Prostate gland (tissue), 2 donors: Measurements from ENCODE around the gene FLNC.

Experiments used
- POLR2A ChIP-seq: fragments of 450-650 bp; IDR thresholded peaks from one replicate; pipeline ENCODE4 v1.6.1; 2016; ENCODE audit warnings: antibody characterized with exemption, mild to moderate bottlenecking
- TF ChIP-seq, protein P1 (sequence below), 4 experiments: fragments of 200-600 bp in 2 of 4; fragments of 450-650 bp in 2 of 4; sonication (generic) in 2 of 4; IDR thresholded peaks; 1 replicate in 3 of 4; 2 replicates in 1 of 4; pipeline ENCODE4 v1.5.1; 2016 to 2019; ENCODE audit warnings: antibody characterized with exemption in 4 of 4, mild to moderate bottlenecking in 2 of 4, moderate library complexity in 2 of 4

- TF ChIP-seq, protein P1, sequence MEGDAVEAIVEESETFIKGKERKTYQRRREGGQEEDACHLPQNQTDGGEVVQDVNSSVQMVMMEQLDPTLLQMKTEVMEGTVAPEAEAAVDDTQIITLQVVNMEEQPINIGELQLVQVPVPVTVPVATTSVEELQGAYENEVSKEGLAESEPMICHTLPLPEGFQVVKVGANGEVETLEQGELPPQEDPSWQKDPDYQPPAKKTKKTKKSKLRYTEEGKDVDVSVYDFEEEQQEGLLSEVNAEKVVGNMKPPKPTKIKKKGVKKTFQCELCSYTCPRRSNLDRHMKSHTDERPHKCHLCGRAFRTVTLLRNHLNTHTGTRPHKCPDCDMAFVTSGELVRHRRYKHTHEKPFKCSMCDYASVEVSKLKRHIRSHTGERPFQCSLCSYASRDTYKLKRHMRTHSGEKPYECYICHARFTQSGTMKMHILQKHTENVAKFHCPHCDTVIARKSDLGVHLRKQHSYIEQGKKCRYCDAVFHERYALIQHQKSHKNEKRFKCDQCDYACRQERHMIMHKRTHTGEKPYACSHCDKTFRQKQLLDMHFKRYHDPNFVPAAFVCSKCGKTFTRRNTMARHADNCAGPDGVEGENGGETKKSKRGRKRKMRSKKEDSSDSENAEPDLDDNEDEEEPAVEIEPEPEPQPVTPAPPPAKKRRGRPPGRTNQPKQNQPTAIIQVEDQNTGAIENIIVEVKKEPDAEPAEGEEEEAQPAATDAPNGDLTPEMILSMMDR (IDR thresholded peaks at IDR 0.05), result no peak
- TF ChIP-seq POLR2A, result no peak
These were observed 49.1 kb upstream of the FLNC start for GRCh38 chr7:128781126-128781525.
